IPS-11a (cell line): ENCODE results near the gene SETD1A.

Experiments used
- H3K4me3 ChIP-seq: one replicate; pipeline ENCODE4 v1.5.1; 2013; ENCODE audit warnings: low read depth, low read length, control low read depth

The SETD1A gene

DNA sequence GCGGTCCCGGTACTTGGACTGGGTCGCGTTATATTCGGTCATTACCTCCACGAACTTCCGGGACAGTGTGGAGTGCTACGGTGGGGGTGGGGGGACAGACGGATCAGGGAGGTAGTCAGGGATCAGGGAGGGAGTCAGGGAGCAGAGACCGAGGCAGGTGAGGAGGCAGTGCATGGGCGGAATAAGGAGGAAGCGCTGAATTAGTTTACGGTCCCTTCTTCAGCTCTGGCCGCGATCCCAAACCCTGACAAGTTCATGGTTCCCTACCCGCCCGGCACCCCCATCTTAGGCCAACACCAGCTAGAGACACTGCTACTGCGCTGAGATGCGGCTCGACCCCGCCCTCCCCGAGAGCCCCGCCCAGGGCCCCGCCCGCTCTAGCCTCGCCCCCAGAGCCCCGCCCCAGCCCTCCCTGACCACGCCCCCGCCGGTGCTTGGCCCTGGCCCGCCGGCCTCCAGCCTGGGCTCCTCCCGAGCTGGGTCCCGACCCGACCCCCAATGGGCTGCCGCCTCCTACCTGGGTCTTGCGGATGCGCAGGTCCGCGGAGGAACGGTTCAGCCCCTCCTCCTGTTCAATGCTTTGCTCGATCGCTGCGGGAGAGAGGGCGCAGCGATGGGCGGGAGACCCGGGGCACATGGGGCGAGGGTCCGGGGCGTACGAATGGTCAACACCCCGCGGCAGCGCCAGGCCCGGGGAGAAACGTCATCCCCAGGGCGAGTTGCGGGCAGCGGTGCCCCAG is 39.6 kb downstream of the SETD1A start:
- H3K4me3 ChIP-seq, result peak overlapping the region; percentile 46

DNA sequence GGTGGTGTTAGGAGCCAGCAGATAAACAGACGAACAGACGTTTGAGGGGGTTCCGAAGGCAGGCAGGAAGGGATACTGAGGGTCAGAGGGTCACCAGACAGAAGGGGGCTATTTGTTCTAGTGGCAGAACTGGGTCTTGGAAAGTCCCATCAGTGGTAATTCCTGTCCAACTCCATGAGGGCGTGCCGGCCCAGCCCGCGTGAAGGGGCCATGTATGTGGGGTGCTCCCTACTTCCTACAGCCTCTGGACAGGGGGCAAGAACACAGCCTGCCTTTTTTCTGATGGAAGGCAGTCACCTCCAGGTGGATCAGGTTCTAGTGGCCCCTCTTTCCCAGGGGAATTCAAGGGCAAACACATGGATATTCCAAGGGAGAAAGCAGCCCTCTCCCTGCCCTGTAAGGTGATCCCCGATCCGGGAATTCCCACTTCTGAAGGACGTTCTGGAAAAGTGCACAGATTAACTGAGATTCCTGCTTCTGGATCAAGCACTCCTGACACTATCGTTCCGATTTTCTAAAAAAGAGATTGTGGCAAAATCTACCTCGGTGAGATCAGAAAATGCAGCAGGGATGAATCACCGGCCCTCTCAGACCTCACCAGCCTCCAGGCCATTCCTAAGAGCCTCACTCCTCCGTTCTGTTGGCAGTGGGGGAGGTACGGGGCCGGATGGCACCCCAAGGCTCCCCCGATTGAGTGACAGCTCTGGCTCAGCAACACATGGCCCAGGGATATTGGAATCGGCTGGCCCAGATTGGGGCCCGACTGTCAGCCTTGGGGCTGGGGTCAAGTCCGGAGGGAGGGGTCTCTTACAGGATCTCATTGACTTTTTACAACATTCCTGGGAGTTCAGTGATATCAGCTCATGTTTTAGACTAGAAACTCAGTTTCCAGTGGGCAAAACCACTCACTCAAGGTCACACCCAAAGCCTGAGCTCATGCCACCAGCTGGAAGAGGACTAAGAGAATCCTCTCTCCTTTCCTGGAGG is 40.5 kb downstream of the SETD1A start:
- peak overlapping the region; percentile 43 for H3K4me3 ChIP-seq

DNA sequence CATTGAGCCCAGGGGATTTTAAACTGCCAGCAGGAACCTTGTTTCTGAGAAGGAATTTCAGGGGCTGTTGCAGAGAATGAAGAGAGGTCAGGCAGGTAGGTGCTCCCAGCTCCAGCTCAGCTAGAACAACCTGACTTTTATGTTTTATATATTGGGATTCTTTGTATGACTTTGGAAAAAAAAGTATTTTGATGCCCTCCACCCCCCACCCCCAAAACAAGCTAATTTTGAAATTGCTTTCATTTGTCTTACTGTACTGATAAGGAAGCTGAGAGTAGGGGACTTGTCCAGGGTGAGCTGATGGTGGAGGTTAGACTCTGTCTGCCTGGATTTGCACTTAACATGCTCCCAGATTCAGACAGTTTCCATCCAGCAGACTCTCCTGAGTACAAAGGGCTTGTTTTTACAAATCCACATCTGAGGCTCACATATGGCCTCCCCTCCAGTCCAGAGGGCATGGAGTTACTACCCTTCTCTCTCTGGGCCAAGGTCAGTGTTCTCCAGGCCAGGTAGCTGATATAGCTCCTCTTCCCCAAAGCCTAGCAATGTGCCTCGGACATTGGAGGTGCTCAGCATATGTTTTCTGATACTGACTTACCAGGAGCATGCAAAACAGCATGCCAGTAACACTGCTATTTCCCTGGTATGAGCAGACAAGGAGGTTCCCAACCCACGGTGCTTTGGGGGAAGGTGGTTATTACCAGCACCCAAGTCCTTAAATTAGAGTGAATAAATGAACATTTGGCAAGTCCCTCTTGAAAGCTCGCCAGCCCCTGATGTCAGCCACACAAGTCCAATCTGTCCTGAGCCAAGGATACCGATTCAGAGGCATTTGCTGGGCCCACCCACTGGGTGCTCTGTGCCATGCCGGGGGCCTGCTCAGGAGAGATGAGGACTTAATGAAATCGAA is 41.6 kb downstream of the SETD1A start:
- H3K4me3 ChIP-seq, result no peak overlapping the region

DNA sequence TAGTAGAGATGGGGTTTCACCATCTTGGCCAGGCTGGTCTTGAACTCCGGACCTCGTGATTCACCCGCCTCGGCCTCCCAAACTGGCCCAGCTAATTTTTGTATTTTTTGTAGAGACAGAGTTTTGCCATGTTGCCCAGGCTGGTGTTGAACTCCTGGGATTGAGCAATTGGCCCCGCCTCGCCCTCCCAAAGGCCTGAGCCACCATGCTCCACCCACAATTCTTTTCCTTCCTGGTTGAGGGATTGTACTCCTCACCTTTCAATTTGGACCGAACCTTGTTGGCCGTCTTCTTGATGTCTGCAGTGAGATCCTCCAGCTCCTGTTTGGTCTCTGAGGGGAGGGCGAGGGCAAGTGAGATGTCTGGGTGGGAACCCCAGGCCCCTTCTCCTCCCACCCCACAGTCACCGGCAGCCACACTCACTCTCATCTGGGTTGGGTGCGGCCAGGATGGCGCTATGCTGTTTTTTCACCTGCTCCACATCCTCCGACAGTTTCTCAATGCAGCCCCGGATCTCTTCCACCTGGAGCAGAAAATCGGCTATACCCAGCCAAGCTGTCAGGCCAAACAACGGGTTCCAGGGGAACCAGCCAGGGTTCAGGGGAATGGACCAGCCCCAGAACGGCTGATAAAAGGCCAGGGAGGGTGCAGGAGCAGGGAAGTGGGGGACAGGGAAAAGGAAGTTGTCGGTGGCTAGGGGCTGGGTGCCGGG is 43.3 kb downstream of the SETD1A start:
- H3K4me3 ChIP-seq, result no peak overlapping the region

DNA sequence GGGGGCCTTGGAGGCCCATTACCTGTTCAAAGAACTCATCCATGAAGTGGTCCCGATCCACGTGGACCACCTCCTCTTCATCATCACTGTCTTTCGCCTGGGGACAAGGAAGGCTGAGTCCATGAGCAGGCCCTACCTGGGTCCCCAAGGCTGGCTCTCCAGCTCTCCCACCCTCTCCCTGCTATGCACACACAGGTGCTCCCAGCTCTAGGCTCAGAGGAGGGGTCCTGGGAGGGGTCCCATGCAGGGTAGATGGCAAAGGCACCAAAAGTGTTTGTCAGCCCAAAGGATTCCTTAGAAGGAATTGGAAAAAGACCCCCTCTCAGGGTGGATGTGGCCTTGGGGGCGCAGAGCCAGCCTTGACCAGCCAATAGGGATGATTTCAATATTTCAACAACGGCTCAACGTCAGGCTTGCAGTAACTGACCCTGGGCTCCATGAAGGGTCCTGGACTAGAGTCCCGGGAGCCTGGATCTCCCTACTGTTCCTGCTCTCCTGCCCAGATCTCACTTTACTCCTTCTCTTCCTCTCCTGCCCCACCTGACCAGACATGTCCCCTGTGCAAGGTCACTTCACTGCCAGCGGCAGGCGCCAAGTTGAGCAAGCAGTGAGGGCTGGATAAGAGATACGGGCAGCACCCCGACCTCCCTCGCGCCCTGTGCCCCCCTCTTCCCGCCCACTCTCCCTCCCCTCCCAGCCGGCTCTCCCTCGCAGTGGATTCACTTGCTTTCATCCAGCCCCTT is 44.1 kb downstream of the SETD1A start:
- H3K4me3 ChIP-seq, result no peak overlapping the region

DNA sequence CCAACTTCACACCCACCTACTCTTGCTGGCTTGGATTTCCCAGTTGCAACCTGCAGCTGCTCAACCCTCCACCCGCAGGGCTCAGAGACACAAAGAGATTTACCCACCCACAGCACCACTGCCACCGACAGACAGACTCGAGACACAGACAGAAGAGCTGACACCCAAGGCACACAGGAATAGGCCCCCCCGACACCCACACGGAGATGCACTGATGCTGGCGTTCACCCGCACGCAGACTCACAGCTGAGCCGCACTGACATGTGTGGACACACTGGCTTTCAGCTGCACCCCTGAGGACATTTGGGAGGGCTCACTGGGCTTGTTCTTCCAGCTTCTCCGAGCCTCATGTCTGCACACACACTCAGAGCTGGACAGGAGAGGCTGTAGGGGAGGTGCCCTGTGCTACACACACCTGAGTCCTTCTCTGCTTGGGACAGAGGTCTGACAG is 44.7 kb downstream of the SETD1A start:
- no peak overlapping the region for H3K4me3 ChIP-seq

DNA sequence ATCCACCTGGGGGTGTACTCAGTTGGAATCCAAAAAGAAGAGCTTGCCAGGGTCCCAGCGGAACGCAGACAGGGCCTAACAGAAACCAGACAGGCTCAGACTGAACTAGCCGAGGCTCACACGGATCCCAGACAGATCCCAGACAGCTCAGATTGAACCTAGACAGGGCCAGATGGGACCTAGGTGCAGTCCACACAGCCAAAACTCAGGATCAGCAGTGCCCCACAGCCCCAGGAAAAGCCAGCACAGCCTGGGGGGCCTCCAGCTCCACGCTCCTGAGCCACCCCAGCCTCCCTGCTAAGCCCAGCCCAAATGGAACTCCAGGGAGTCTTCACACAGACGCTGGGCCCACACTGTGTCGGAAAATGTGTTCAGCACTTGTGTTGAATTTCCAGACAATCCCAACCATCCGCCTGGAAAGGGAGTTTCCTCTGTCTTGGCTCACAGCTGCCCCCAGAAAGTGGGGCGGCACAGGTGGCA is 45.3 kb downstream of the SETD1A start:
- no peak overlapping the region for H3K4me3 ChIP-seq

DNA sequence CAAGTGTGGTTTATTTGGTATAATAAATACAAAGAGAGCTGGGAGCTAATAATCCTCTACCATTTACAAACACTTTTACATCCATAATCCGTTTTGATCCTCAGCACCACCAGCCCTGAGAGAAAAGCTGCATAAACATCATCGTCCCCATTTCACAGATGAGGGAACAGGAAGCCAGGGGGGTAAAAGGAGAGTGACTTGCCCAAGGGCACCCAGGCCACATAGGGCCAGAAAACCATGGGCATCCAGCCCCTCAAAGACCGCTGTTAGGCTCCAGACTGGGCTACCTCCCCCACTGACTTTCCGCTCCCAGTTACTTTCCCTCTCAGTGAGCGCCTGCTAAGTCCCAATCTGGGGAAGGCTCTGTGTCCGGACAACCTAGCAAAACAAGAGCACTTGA is 46.2 kb downstream of the SETD1A start:
- H3K4me3 ChIP-seq, result no peak overlapping the region

DNA sequence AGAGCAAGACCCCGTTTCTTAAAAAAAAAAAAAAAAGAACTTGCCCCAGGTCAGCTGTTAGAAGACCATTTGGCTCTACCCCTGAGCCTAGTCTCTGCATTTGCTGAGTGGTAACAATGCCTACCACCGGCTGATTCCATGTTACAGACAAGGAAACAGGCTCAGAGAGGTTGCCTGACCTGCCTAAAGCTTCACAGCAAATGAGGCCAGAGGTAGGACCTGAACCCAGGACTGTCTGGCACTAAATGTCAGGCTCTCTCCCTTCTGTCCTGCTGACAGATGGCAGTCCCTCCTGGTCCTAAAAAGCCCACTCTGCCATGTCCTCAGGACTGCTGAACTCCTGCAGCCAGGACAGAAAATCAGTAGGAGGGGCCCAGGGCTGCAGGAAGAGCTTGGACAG is 47.1 kb downstream of the SETD1A start:
- H3K4me3 ChIP-seq, result no peak overlapping the region

DNA sequence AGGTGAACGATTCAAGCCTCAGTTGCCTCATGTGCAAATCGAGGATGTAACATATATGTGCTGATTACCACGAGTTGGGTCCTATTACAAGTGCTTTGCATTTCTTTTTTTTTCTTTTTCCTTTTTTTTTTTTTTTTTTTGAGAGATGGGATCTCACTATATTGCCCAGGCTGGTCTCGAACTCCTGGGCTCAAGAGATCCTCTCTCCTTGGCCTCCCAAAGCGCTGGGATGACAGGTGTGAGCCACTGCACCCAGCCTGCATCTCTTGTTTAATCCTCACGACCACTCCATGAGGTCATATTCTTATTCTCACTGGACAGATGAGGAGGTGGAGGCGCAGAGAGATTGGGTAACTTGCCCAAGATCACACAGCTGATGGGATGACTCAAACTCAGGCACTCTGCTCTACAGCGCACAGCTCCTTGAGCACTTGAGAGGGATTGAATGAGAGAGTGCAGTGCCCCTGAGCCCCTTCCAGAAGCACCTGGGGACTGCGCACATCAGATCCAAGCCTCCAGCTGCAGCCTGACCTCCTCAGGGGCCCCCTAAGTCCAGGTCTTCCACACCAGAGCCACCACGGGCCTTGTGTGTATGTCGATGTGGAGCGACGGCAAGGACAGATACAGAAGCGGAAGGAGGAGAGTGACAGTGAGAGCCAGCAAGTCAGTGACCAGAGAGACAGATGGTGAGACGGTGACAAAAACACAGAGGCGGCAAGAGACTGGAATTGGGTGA is 48.0 kb downstream of the SETD1A start:
- H3K4me3 ChIP-seq, result no peak overlapping the region

DNA sequence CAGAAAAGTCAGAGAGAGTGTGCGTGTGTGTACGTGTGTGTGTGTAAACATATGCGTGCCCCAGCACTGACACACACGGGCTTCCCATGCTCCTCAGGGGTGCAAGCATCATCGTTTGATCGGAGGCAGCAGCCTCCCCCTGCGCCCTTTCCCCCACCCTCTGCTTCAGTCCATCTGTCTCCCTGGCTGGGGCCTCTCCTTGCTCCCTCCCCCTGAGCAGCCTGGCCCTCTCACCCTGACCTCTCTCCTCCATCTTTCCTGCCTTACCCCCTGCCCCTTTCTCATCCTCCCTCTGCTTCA is 48.5 kb downstream of the SETD1A start:
- no peak overlapping the region for H3K4me3 ChIP-seq

DNA sequence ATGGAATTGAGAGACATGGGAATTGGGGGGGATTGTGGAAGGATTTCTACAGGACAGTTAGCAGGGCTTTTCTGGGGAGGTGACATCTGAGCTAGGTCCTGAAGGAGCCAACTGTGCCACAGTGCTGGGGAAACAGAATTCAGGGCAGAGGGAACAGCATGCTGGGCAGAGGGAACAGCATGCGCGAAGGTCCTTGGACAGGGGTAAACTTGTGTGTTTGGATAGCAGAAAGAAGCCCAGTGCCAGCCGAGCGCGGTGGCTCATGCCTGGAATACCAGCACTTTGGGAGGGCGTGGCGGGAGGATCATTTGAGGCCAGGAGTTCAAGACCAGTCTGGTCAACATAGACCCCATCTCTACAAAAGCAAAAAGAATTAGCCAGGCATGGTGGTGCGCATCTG is 49.0 kb downstream of the SETD1A start:
- H3K4me3 ChIP-seq, result no peak overlapping the region

DNA sequence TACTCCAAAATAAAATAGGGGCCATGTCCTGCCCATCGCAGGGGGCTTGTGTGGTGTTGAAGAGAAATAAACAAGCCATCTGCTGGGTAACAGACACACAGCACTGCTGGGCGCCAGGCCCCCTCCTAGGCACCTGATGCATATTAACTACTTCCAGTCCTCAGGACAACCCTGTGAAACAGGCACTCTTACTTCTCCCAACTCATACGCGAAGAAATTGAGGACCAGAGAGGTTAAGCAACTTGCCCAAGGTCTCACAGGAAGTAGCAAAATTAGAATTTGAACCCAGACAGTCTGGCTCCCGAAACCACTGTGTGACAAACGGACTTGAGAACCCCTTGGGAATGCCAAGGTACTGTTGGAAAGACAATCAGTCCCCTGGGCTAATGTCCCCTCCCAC is 50.1 kb downstream of the SETD1A start:
- no peak overlapping the region for H3K4me3 ChIP-seq

DNA sequence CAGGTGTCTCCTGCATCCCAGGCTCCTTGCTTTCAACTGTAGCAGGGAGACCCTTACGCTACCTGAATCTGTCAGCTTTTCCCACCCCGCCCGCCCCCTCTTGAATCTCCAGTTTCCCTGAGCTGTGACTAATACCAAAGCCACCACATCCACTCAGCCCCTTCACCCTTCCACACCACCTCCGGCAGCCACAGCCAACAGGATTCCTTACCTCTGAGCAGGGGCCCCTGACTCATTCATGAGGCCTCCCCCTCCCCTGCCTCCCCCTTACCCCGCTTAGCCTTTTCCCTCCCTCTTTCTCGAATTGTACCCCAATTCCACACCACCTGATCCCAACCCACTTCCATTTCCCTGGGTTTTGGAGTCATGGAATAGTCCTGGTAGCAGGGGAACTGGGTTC is 50.6 kb downstream of the SETD1A start:
- no peak overlapping the region for H3K4me3 ChIP-seq

DNA sequence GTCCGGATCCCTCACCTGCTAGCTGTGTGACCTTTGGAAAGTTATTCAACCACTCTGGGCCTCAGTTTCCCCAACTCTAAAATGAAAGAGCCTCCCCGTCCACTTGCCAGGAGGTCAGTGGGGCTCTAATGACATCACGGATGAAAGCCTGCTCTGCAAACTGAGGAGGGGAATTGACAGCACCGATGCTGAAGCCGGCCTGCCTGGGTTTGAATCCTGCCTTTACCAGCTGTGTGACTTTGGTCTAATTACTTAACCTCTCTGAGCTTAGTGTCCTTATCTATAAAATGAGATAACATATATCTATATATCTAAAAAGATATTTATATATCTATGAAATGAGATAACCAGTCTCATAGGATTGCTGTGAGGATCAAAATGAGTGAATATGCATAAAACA is 51.0 kb downstream of the SETD1A start:
- H3K4me3 ChIP-seq, result no peak overlapping the region

DNA sequence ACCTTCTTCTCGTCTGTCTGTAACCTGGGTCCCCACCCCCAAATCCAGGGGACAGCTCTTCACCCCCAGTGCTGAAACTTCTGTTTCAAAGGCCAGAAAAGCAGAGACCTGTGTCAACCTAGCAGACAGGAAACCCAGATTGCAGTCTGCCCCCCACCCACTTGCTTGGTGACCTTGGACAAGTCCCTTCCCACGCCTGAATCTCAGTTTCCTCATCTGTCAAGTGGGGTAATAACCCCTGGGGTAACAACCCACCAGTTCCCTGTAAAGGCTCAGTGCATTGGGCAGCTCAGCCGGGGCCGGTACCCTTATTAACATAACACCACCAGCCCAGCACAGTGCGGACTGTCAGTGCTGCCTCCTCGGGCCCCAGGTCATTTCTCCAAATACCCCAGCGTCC is 51.6 kb downstream of the SETD1A start:
- no peak overlapping the region for H3K4me3 ChIP-seq

DNA sequence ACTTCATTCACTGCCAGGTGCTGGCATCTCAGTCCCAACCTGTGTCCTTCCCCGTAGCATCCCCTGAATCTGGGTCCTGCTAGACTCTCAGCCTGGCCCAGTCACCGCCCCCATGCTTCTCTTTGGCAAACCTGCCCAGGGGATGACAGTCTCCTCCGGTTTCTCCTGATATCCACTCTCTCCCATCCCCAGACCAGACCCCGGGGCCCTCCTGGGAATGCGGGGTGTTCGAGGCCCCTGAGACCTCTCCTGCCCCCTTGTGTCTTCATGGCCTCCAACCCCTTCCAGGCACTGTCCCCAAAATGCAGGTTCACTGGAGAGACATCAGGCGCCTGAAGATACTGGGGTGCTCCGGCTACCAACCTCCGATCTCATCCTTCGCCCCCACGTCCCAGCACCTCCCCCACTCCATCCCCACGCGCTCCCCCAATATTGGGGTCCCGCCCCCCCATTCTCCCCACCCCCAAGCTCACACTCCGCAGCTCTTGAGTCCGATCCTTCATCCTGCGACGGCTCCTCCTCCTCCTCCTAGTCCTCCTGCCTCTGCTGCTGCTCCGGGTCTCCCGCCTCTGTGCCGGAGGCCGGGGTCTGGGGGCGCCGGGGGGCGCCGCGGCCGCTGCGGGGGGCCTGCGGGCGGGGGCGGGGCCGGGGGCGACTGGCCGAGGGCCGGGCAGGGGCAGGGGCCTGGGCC is 52.5 kb downstream of the SETD1A start:
- peak overlapping the region; percentile 40 for H3K4me3 ChIP-seq

DNA sequence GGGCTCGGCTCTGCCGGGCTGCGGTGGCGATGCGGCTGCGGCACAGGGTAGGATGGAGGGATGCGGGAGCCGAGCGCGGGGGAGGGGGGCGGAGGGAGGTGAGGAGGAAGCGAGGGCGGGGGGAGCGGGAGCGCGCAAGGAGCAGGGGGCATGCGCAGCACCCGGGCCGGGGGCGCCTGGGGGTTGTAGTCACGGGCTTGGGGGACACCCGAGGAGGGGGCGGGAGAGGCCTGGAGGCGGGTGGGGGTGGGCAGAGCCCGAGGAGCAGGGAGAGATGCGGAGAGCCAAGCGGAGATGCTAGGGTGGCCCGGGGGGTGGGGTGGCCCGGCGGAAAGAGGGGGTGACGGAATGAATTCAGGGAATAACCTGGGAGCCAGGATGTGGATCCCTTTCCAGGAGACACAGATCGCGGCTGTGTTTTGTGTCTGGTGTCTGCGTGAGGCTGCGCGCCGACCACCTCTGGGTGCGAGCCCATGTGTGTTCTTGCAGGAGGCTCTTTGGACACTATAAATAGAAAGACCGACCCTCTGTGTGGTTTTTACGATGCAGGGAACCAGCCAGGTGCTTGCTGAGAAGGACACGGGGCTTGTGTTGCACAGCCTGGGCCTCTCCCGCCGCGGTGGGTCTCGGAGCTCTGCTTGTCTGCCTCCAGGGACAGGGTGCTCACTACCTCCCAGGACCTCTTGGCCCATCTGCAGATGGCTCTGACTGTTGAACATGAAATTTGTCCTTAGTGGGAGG is 53.2 kb downstream of the SETD1A start, which contains the start of gene STX1B:
Gene STX1B, minus strand, starts transcription at position 54 of the 741 bp plus-strand sequence. CDS start 242 bp downstream, outside the sequence.
- peak within 1 kb of the TSS; percentile 40 for H3K4me3 ChIP-seq
